ENCODE measurements around the gene UHRF1.
A peak's percentile ranks its signal among the peaks of the same experiment; 100 is the strongest.

UHRF1 gene

DNA sequence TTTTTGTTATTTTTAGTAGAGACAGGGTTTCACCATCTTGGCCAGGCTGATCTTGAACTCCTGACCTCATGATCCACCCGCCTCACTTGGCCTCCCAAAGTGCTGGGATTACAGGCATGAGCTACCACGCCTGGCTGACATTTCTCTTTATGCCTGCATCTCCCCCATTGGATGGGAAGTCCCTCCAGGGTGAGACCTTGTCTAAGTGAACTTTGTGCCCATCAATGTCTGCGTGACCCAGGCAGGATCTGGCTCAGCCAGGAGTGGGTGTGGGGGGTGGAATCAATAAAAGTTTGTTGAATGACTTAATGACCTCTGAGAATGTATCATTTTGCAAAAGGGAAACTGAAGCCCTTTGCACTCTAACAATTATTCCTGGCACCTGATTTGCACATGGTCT, 4.8 kb upstream of the UHRF1 start:
- Histone ChIP-seq H3K9me3 (ENCODE audit: insufficient read depth, low read length) (no peaks in the 10 kb centered on the region), H3K27me3 (ENCODE audit: insufficient read depth, insufficient read length) (no peaks in the 10 kb centered on the region), H3K4me3 (ENCODE audit: insufficient read length, low read depth) (no peak overlapping the region), H3K4me1 (ENCODE audit: insufficient read depth, insufficient read length) (peaks cover 4% of the 10 kb centered on the region), H3K36me3 (ENCODE audit: insufficient read depth, insufficient read length, low read length) (no peaks in the 10 kb centered on the region), H3K9ac (ENCODE audit: insufficient read length, low read depth) (no peak overlapping the region)
- DNase-seq (ENCODE audit: low read depth, low spot score): no peak
- TF ChIP-seq YY1 (IDR thresholded peaks at IDR 0.05; ENCODE audit: insufficient read depth, insufficient read length) (no peak), SUZ12 (IDR thresholded peaks at IDR 0.05; ENCODE audit: extremely low read depth, insufficient read depth, insufficient read length) (no peak), ZNF274 (IDR thresholded peaks at IDR 0.05; ENCODE audit: low read depth, low read length) (no peak)

DNA sequence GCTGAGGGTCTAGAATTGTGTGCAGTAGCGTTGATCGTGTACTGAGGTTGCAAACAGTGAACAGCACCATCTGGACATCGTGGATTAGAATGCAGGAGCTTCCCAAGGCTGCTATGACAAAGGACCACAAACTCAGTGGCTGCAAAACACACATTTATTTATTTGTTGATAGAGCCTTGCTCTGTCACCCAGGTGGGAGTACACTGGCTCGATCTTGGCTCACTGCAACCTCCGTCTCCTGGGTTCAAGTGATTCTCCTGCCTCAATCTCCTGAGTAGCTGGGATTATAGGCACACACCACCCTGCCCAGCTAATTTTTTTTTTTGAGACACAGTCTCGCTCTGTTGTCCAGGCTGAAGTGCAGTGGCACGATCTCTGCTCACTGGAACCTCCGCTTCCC, 2.3 kb upstream of the UHRF1 start:
- peaks cover 12% of the 10 kb centered on the region for H3K4me1 ChIP-seq (ENCODE audit: insufficient read depth, insufficient read length)
- no peak for DNase-seq (ENCODE audit: low read depth, low spot score)
- no peak overlapping the region for H3K9ac ChIP-seq (ENCODE audit: insufficient read length, low read depth)

DNA sequence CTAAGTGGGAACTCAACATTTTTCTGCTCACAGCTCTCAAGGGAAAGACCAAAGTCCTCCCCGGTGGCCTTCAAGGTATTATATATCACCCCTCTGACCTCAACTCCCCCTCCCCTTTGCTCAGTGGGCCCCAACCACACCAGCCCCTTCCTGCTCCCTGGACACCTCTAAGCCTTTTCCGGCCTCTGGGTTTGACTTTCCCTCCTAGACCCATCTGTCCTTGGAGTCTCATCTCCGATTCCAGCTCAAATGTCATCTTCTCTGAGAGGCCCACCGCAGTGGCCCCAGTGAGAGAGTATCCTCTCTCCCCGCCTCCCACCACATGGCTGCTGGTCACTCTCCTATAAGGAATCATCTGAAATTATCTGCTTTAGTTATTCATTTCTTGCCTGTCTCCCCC, 941 bp upstream of the UHRF1 start:
- H3K9ac ChIP-seq (ENCODE audit: insufficient read length, low read depth): peak overlapping the region; percentile 91
- no peaks in the 10 kb centered on the region for H3K27me3 ChIP-seq (ENCODE audit: insufficient read depth, insufficient read length)
- no peak for DNase-seq (ENCODE audit: low read depth, low spot score)
- no peaks in the 10 kb centered on the region for H3K9me3 ChIP-seq (ENCODE audit: insufficient read depth, low read length)
- TF ChIP-seq SUZ12 (IDR thresholded peaks at IDR 0.05; ENCODE audit: extremely low read depth, insufficient read depth, insufficient read length) (no peak), ZNF274 (IDR thresholded peaks at IDR 0.05; ENCODE audit: low read depth, low read length) (no peak), YY1 (IDR thresholded peaks at IDR 0.05; ENCODE audit: insufficient read depth, insufficient read length) (no peak)
- no peak overlapping the region for H3K4me3 ChIP-seq (ENCODE audit: insufficient read length, low read depth)
- peaks cover 12% of the 10 kb centered on the region for H3K4me1 ChIP-seq (ENCODE audit: insufficient read depth, insufficient read length)
- H3K36me3 ChIP-seq (ENCODE audit: insufficient read depth, insufficient read length, low read length): peaks cover 30% of the 10 kb centered on the region

More for the DNA sequence above, 2.3 kb upstream of the UHRF1 start:
- H3K27me3 ChIP-seq (ENCODE audit: insufficient read depth, insufficient read length): no peaks in the 10 kb centered on the region
- no peak overlapping the region for H3K4me3 ChIP-seq (ENCODE audit: insufficient read length, low read depth)
- peaks cover 16% of the 10 kb centered on the region for H3K36me3 ChIP-seq (ENCODE audit: insufficient read depth, insufficient read length, low read length)
- no peak for TF ChIP-seq YY1 (IDR thresholded peaks at IDR 0.05; ENCODE audit: insufficient read depth, insufficient read length)
- no peaks in the 10 kb centered on the region for H3K9me3 ChIP-seq (ENCODE audit: insufficient read depth, low read length)

DNA sequence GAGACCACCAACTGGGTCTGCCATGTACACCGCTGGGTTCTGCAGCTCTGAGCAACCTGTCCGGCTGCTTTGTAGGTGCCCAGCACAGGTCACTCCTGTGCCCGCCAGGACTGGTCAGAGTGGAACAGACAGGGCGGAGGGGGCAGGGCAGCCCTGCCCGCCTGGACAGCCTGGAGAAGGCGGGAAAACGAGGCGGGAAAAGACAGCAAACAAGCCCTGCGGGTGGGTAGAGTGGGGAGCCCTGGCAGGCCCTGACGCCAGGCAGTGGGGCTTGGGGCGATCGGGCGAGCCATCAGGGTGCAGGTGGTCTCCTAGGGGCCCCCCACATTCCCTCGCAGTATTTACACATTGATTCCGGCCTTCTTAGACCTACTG, 533 bp upstream of the UHRF1 start:
- TF ChIP-seq YY1 (IDR thresholded peaks at IDR 0.05; ENCODE audit: insufficient read depth, insufficient read length) (no peak), ZNF274 (IDR thresholded peaks at IDR 0.05; ENCODE audit: low read depth, low read length) (no peak), SUZ12 (IDR thresholded peaks at IDR 0.05; ENCODE audit: extremely low read depth, insufficient read depth, insufficient read length) (no peak)
- Histone ChIP-seq H3K9me3 (ENCODE audit: insufficient read depth, low read length) (no peaks in the 10 kb centered on the region), H3K27me3 (ENCODE audit: insufficient read depth, insufficient read length) (no peaks in the 10 kb centered on the region), H3K4me3 (ENCODE audit: insufficient read length, low read depth) (no peak overlapping the region), H3K36me3 (ENCODE audit: insufficient read depth, insufficient read length, low read length) (peaks cover 34% of the 10 kb centered on the region), H3K4me1 (ENCODE audit: insufficient read depth, insufficient read length) (peaks cover 12% of the 10 kb centered on the region), H3K9ac (ENCODE audit: insufficient read length, low read depth) (peak overlapping the region; percentile 91)
- DNase-seq (ENCODE audit: low read depth, low spot score): no peak

DNA sequence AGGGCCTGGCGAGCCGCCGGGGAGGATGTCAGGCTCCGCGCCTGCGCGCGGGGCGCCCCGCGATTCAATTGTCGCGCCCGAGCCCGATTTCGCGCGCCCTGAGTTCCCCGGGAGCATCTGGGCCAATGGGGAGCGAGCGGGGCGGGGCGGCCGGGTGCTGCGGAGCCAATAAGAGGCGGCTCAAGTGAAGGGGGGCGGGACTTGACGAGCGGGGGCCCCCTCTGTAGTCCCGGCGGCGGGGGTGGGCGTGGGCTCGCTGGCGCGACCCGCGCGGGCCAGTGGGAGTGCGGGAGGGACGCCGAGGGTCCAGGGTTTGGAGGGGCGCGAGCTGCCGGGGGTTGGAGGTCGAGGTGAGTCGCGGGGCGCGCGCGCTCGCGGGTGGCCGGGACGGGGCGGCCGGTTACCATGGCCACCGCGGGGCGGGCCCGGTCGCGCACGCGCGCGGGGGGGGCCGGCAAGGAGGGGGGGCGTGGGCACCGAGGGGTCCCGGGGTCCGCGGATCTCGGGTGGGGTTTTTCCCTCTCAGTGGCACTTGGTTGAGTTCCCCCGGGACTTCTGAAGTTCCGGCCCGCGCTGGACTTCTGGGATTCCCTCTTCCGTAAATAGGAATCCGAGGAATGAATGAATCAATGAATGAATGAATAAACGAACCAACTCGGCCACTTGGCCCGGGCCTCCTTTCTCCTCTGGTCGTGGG, 744 bp downstream of the UHRF1 start:
- TF ChIP-seq YY1 (IDR thresholded peaks at IDR 0.05; ENCODE audit: insufficient read depth, insufficient read length): no peak
- TF ChIP-seq ZNF274 (IDR thresholded peaks at IDR 0.05; ENCODE audit: low read depth, low read length): no peak
- TF ChIP-seq SUZ12 (IDR thresholded peaks at IDR 0.05; ENCODE audit: extremely low read depth, insufficient read depth, insufficient read length): no peak
- H3K4me1 ChIP-seq (ENCODE audit: insufficient read depth, insufficient read length): peaks cover 21% of the 10 kb centered on the region
- H3K9me3 ChIP-seq (ENCODE audit: insufficient read depth, low read length): no peaks in the 10 kb centered on the region
- DNase-seq (ENCODE audit: low read depth, low spot score): peak; percentile 82
- peak overlapping the region; percentile 91 for H3K9ac ChIP-seq (ENCODE audit: insufficient read length, low read depth)
- peaks cover 47% of the 10 kb centered on the region for H3K36me3 ChIP-seq (ENCODE audit: insufficient read depth, insufficient read length, low read length)
- peak overlapping the region; percentile 81 for H3K4me3 ChIP-seq (ENCODE audit: insufficient read length, low read depth)
- H3K27me3 ChIP-seq (ENCODE audit: insufficient read depth, insufficient read length): no peaks in the 10 kb centered on the region

DNA sequence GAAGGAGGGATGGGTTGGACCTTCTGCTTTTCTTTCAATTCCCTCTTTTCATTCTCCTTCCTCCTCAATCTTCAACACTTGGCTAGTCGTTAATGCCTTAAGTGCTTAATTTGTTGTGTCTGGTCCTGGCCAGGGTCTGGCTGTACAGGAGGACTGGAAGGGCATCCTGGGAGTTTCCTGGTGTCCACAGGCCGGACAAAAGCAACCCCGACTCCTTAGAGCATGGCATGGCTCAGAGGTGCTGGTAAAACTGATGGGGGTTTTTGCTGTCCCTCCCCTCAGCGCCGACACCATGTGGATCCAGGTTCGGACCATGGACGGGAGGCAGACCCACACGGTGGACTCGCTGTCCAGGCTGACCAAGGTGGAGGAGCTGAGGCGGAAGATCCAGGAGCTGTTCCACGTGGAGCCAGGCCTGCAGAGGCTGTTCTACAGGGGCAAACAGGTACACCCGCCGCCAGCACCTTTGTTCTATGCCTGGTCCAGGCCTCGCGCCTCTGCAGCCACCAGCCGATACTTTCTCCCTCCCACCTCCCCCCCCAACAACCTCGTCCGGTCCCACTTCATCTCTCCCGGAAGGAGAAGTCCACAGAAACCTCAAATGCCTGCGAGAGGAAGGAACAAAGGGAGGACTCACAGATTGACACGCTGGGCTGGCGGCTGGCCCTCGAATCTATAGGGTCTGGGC, 1.4 kb downstream of the UHRF1 start:
- H3K4me1 ChIP-seq (ENCODE audit: insufficient read depth, insufficient read length): peaks cover 21% of the 10 kb centered on the region
- peak overlapping the region; percentile 73 for H3K4me3 ChIP-seq (ENCODE audit: insufficient read length, low read depth)
- peaks cover 54% of the 10 kb centered on the region for H3K36me3 ChIP-seq (ENCODE audit: insufficient read depth, insufficient read length, low read length)
- DNase-seq (ENCODE audit: low read depth, low spot score): no peak
- H3K27me3 ChIP-seq (ENCODE audit: insufficient read depth, insufficient read length): no peaks in the 10 kb centered on the region
- H3K9ac ChIP-seq (ENCODE audit: insufficient read length, low read depth): peak overlapping the region; percentile 78
- TF ChIP-seq ZNF274 (IDR thresholded peaks at IDR 0.05; ENCODE audit: low read depth, low read length) (no peak), SUZ12 (IDR thresholded peaks at IDR 0.05; ENCODE audit: extremely low read depth, insufficient read depth, insufficient read length) (no peak), YY1 (IDR thresholded peaks at IDR 0.05; ENCODE audit: insufficient read depth, insufficient read length) (no peak)
- no peaks in the 10 kb centered on the region for H3K9me3 ChIP-seq (ENCODE audit: insufficient read depth, low read length)

DNA sequence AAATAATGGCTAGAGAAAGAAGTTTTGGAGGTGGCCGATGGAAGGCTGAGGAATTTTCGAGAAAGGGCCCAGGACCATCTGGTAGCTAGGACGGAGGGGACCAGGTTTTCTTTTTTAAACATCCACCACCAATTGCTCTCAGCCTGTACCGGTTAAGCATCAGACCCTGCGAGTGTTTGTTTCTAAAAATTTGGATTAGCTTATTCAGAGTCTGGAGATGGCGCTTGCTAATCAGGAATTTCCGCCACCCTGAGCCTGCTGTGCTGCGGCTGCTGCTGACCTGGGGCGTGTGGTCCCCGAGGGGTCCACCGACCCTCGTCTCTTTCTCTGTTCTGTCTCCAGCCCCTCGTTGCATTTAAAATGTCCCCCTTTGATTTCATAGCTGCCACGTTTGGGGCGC, 2.0 kb downstream of the UHRF1 start:
- DNase-seq (ENCODE audit: low read depth, low spot score): no peak
- Histone ChIP-seq H3K4me3 (ENCODE audit: insufficient read length, low read depth) (peak overlapping the region; percentile 9), H3K36me3 (ENCODE audit: insufficient read depth, insufficient read length, low read length) (peaks cover 59% of the 10 kb centered on the region), H3K4me1 (ENCODE audit: insufficient read depth, insufficient read length) (peaks cover 21% of the 10 kb centered on the region), H3K9me3 (ENCODE audit: insufficient read depth, low read length) (no peaks in the 10 kb centered on the region), H3K9ac (ENCODE audit: insufficient read length, low read depth) (peak overlapping the region; percentile 65), H3K27me3 (ENCODE audit: insufficient read depth, insufficient read length) (no peaks in the 10 kb centered on the region)
- no peak for TF ChIP-seq SUZ12 (IDR thresholded peaks at IDR 0.05; ENCODE audit: extremely low read depth, insufficient read depth, insufficient read length)
- no peak for TF ChIP-seq YY1 (IDR thresholded peaks at IDR 0.05; ENCODE audit: insufficient read depth, insufficient read length)
- TF ChIP-seq ZNF274 (IDR thresholded peaks at IDR 0.05; ENCODE audit: low read depth, low read length): no peak
